ENCODE measurements around the gene C10orf67. TPM values are rescaled to one million over a fixed set of nuclear protein-coding genes. Genes with fewer than 3 reads are reported as not detected.

Gene C10orf67
- polyA plus RNA-seq, 6 donors from 2014 or later, result not detected

GRCh38 chr10:23174074-23174976, 170.3 kb downstream of the C10orf67 start:
- Mint-ChIP-seq H3K9me3 (peaks cover 0 to 12% (median 0%) of the 10 kb centered on the region in 7 donors), H3K27ac (no peak overlapping the region), H3K36me3 (no peaks in the 10 kb centered on the region), H3K27me3 (peaks cover 72 to 84% (median 76%) of the 10 kb centered on the region in 3 donors), H3K4me1 (peaks cover 0 to 6% (median 4%) of the 10 kb centered on the region in 3 donors), H3K4me3 (no peak overlapping the region)
- DNase-seq (no peak), ATAC-seq (ENCODE audit: low read depth in 2 of 2) (no peak)

GRCh38 chr10:23173214-23174073, 171.2 kb downstream of the C10orf67 start:
- H3K9me3 Mint-ChIP-seq, result peaks cover 0 to 12% (median 0%) of the 10 kb centered on the region in 7 donors
- H3K27ac Mint-ChIP-seq, result peak overlapping the region in 1 of 6 donors; percentile 94
- peaks cover 0 to 6% (median 4%) of the 10 kb centered on the region in 3 donors for H3K4me1 Mint-ChIP-seq
- H3K27me3 Mint-ChIP-seq, result peaks cover 71 to 83% (median 76%) of the 10 kb centered on the region in 3 donors
- no peak for ATAC-seq (ENCODE audit: low read depth in 2 of 2)
- no peaks in the 10 kb centered on the region for H3K36me3 Mint-ChIP-seq
- no peak for DNase-seq
- peak overlapping the region in 1 of 8 donors; percentile 57 for H3K4me3 Mint-ChIP-seq

GRCh38 chr10:23172429-23173213, 172.0 kb downstream of the C10orf67 start:
- Mint-ChIP-seq H3K27ac (peak overlapping the region in 1 of 6 donors; percentile 94), H3K27me3 (peaks cover 70 to 83% (median 73%) of the 10 kb centered on the region in 3 donors), H3K9me3 (peaks cover 0 to 12% (median 0%) of the 10 kb centered on the region in 7 donors), H3K4me1 (peaks cover 0 to 6% (median 4%) of the 10 kb centered on the region in 3 donors), H3K4me3 (peak overlapping the region in 2 of 8 donors; percentile 9 to 15), H3K36me3 (no peaks in the 10 kb centered on the region)
- ATAC-seq (ENCODE audit: low read depth in 2 of 2) (no peak), DNase-seq (no peak)

GRCh38 chr10:23171232-23171876, 173.2 kb downstream of the C10orf67 start:
- H3K4me3 Mint-ChIP-seq, result no peak overlapping the region
- peaks cover 0 to 12% (median 0%) of the 10 kb centered on the region in 7 donors for H3K9me3 Mint-ChIP-seq
- no peak overlapping the region for H3K27ac Mint-ChIP-seq
- DNase-seq (no peak), ATAC-seq (ENCODE audit: low read depth in 2 of 2) (no peak)
- peaks cover 57 to 81% (median 67%) of the 10 kb centered on the region in 3 donors for H3K27me3 Mint-ChIP-seq
- no peaks in the 10 kb centered on the region for H3K36me3 Mint-ChIP-seq
- H3K4me1 Mint-ChIP-seq, result peaks cover 0 to 6% (median 4%) of the 10 kb centered on the region in 3 donors

- no peak overlapping the region for H3K4me3 Mint-ChIP-seq
- DNase-seq (peak; percentile 21), ATAC-seq (ENCODE audit: low read depth in 2 of 2) (peak; percentile 45 to 54)
- H3K4me1 Mint-ChIP-seq, result peaks cover 0 to 4% (median 0%) of the 10 kb centered on the region in 3 donors
- peaks cover 22 to 47% (median 44%) of the 10 kb centered on the region in 3 donors for H3K27me3 Mint-ChIP-seq
- peaks cover 0 to 3% (median 0%) of the 10 kb centered on the region in 7 donors for H3K9me3 Mint-ChIP-seq
- H3K36me3 Mint-ChIP-seq, result no peaks in the 10 kb centered on the region
- H3K27ac Mint-ChIP-seq, result no peak overlapping the region
These were observed 186.2 kb downstream of the C10orf67 start for GRCh38 chr10:23158370-23158769.

GRCh38 chr10:23157691-23158369, 186.8 kb downstream of the C10orf67 start:
- Mint-ChIP-seq H3K27ac (no peak overlapping the region), H3K9me3 (peaks cover 0 to 3% (median 0%) of the 10 kb centered on the region in 7 donors), H3K4me3 (no peak overlapping the region), H3K27me3 (peaks cover 22 to 47% (median 44%) of the 10 kb centered on the region in 3 donors), H3K36me3 (no peaks in the 10 kb centered on the region), H3K4me1 (peaks cover 0 to 4% (median 0%) of the 10 kb centered on the region in 3 donors)
- peak; percentile 7 for DNase-seq
- peak in 1 of 2 donors; percentile 39 for ATAC-seq (ENCODE audit: low read depth in 2 of 2)

- H3K36me3 Mint-ChIP-seq, result no peaks in the 10 kb centered on the region
- ATAC-seq (ENCODE audit: low read depth in 2 of 2), result no peak
- H3K27me3 Mint-ChIP-seq, result peaks cover 22 to 47% (median 44%) of the 10 kb centered on the region in 3 donors
- H3K9me3 Mint-ChIP-seq, result peaks cover 0 to 3% (median 0%) of the 10 kb centered on the region in 7 donors
- no peak overlapping the region for H3K4me3 Mint-ChIP-seq
- DNase-seq, result no peak
- H3K27ac Mint-ChIP-seq, result peak overlapping the region in 1 of 6 donors; percentile 47
- H3K4me1 Mint-ChIP-seq, result peaks cover 0 to 4% (median 0%) of the 10 kb centered on the region in 3 donors
These were observed 187.3 kb downstream of the C10orf67 start for GRCh38 chr10:23157239-23157681.

- H3K9me3 Mint-ChIP-seq, result peaks cover 0 to 3% (median 0%) of the 10 kb centered on the region in 7 donors
These were observed 188.0 kb downstream of the C10orf67 start for GRCh38 chr10:23156447-23157150.

GRCh38 chr10:23155169-23155568, 189.4 kb downstream of the C10orf67 start:
- DNase-seq (no peak), ATAC-seq (ENCODE audit: low read depth in 2 of 2) (no peak)
- peaks cover 0 to 4% (median 0%) of the 10 kb centered on the region in 3 donors for H3K4me1 Mint-ChIP-seq
- no peak overlapping the region for H3K27ac Mint-ChIP-seq
- H3K4me3 Mint-ChIP-seq, result no peak overlapping the region
- no peaks in the 10 kb centered on the region for H3K36me3 Mint-ChIP-seq
- peaks cover 0 to 3% (median 0%) of the 10 kb centered on the region in 7 donors for H3K9me3 Mint-ChIP-seq
- peaks cover 11 to 43% (median 36%) of the 10 kb centered on the region in 3 donors for H3K27me3 Mint-ChIP-seq

More at GRCh38 chr10:23156447-23157150, 188.0 kb downstream of the C10orf67 start:
- H3K36me3 Mint-ChIP-seq, result no peaks in the 10 kb centered on the region
- ATAC-seq (ENCODE audit: low read depth in 2 of 2), result no peak
- DNase-seq, result no peak
- peaks cover 22 to 47% (median 44%) of the 10 kb centered on the region in 3 donors for H3K27me3 Mint-ChIP-seq
- H3K4me1 Mint-ChIP-seq, result peaks cover 0 to 4% (median 0%) of the 10 kb centered on the region in 3 donors
- H3K27ac Mint-ChIP-seq, result peak overlapping the region in 1 of 6 donors; percentile 70
- H3K4me3 Mint-ChIP-seq, result no peak overlapping the region
